ENCODE data around the gene TRAF3IP1.
"Not testable (repeated sequence)": the region's sequence is repeated elsewhere in the genome, so short reads cannot be mapped to it uniquely, and the experiment has no call there.

TRAF3IP1 gene

GRCh38 chr2:238338710-238339394 lies 18.5 kb downstream of the TRAF3IP1 start:
- no peak overlapping the region for H3K4me3 ChIP-seq (ENCODE audit: low read depth, low read length)

DNA sequence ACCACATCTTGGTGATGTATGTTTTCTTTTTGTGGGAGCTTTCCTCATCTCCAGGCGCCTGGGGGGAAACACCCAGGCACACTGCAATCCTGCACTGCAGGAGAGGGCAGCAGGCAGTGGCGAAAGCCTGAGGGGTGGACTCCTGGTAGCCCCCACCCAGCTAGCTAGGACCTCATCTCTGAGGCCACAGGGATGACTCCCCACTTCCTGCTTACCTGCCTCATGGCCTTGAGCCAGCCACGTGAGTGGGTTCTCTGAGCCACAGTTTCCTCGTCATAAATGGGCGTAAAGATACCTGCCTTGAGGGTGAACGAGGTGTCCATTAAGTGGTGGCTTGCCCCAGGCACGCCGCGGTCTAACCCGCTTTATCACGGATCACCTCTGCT lies 19.1 kb downstream of the TRAF3IP1 start:
- H3K4me3 ChIP-seq (ENCODE audit: low read depth, low read length): no peak overlapping the region

GRCh38 chr2:238339814-238340213 lies 19.5 kb downstream of the TRAF3IP1 start:
- H3K4me3 ChIP-seq (ENCODE audit: low read depth, low read length): no peak overlapping the region

DNA sequence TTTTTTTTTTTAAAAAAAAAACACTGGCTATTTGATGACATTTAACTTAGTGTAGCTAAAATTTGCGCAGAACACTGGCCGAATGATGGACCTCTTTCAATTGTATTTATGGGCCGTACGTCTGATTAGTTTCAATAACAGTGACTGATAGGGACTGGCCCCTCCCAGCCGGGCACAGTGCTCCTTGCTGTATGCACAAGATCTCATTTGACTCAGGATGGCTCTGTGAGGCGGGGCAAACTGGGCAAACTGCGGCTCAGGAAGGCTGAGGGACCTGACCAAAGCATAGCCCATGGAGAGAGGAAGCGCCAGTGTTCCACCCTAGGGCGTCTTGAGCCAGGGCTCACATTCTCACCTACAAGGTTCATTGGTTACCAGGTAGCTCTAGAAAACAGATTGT lies 21.2 kb downstream of the TRAF3IP1 start:
- no peak overlapping the region for H3K4me3 ChIP-seq (ENCODE audit: low read depth, low read length)

- no peak overlapping the region for H3K4me3 ChIP-seq (ENCODE audit: low read depth, low read length)
Observed at GRCh38 chr2:238344035-238344434, 23.7 kb downstream of the TRAF3IP1 start.

DNA sequence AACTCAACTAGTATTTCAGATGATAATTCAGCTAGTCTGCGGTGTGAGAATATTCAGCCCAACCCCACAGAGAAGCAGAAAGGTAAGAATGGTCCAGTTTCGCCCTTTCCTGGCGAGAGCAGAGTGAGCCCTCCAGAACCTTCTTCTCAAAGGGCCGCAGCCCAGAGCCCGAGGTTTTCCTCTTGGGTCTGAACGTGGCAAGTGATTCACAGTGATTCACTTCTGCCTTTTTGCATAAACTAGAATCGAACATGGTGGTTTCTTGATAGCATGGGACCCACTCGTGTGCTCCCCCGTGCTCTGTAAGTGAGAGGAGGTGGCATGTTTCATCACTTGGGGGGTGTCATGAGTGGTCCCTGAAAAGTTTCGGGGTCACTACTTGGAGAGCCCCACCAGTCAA lies 24.2 kb downstream of the TRAF3IP1 start:
- H3K4me3 ChIP-seq (ENCODE audit: low read depth, low read length): no peak overlapping the region

GRCh38 chr2:238345297-238345968 lies 25.1 kb downstream of the TRAF3IP1 start:
- no peak overlapping the region for H3K4me3 ChIP-seq (ENCODE audit: low read depth, low read length)

- H3K4me3 ChIP-seq (ENCODE audit: low read depth, low read length): no peak overlapping the region
Observed at GRCh38 chr2:238346544-238346943, 26.2 kb downstream of the TRAF3IP1 start.

- H3K4me3 ChIP-seq (ENCODE audit: low read depth, low read length): no peak overlapping the region
Observed at GRCh38 chr2:238350150-238350897, 30.0 kb downstream of the TRAF3IP1 start.

- H3K4me3 ChIP-seq (ENCODE audit: low read depth, low read length): no peak overlapping the region
Observed at GRCh38 chr2:238351315-238351714, 31.0 kb downstream of the TRAF3IP1 start.

DNA sequence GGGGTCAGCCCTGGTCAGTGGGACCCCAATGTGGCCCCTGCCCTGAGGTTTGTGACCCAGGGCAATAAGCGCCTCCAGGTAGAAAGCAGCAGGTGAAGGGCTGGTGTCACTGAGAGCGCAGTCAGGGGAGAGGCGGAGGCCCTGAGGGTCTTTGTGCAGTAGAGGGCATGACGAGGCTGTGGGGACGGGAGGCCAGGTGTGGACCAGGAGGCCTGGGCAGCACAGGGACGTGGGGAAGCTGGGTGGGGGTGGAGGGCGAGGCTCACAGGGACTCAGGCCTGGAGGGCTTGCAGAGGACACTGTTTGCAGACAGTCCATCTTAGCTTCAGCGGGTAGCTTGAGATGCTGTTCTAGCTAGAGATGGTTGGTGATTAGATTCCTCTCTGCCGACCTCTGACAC lies 32.0 kb downstream of the TRAF3IP1 start:
- no peak overlapping the region for H3K4me3 ChIP-seq (ENCODE audit: low read depth, low read length)

DNA sequence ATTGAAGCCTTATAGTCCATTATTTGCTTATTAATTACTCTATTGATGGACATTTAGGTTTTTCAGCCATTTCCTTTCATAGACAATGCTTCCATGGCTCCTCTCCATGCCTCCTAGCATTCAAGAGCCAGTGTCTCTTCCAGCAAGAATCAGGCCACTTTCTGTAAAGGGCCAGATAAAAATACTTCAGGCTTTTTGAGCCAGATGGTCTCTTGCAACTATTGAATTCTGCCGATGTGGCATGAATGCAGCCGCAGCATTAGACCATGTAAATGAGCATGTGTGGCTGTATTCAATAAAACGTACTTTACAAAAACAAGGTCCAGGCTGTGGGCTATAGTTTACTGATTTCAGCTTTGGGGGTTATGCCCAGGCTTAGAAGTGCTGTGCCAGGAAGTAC lies 38.5 kb downstream of the TRAF3IP1 start:
- H3K4me3 ChIP-seq (ENCODE audit: low read depth, low read length): no peak overlapping the region

DNA sequence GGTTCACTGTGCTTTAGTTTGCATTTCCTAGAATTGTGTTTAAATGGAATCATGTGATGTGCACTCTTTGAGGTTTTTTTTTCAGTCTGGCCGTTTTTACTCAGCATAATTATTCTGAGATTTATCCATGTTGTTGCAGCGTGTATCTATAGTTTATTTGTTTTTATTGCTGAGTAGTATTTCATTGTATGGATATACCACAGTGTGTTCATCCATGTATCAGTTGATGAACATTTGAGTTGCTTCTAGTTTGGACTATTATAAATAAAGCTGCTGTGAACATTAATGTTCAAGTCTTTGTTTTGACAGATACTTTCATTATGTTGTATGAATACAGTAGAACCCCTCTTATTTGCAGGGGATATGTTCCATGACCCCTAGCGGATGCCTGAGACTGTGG lies 39.1 kb downstream of the TRAF3IP1 start:
- no peak overlapping the region for H3K4me3 ChIP-seq (ENCODE audit: low read depth, low read length)

DNA sequence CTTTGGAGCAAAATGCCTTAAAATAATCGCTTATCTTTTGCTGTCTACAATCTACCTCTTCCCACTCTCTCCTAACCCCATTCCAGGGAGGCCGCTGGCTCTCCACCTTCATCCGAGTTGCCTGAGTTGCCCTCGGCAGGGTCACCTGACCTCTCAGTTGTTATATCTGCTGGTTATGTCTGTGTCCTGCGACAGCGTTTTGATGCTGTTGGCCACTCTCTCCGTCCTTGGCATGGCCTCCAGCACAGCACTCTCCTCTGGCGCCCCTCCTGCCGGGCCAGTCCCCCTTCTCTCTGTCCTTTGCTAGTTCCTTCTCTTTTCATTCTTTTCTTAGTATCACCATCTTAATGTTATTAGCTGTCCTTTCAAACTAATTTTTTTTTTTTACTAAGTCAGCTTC lies 41.6 kb downstream of the TRAF3IP1 start:
- no peak overlapping the region for H3K4me3 ChIP-seq (ENCODE audit: low read depth, low read length)

DNA sequence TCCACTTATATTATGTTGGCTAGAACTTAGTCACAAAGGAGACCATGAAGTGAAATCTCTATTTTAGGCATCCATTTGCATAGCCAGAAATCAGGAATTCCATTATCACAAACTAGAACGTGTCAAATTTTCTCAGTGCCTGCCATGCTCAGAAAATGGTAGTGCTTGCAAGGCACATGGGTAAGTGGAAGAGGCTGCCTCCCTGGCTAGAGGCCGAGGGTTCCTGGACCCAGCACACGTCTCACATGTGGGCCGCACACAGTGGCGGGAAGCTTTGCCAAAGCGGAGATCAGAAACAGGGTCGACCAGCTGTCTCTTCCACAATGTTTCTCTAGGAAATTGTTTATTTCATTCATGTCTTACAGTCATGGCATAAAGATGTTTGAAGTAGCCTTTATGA lies 42.3 kb downstream of the TRAF3IP1 start:
- no peak overlapping the region for H3K4me3 ChIP-seq (ENCODE audit: low read depth, low read length)

DNA sequence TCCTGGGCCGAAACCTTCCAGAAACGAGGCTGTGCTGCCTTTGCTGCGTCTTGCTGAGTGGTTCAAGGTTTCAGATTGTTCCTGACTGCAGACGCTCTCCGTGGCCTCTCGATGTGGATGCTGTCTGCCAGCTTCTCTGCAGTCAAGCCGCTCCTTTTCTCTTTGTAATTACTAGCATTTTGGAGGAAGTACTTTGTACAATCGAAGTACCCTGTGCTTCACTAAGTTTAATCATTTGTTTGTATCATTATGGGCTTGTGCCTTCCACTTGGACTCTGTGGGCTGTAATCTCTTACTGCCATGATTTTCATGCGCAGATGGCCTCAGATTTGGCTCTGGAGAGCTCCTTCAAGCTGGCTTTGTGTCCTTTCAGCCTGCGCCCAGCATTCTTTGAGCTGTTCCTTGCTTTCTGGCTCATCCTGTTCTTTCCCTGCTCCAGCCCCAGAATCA lies 49.3 kb downstream of the TRAF3IP1 start:
- H3K4me3 ChIP-seq (ENCODE audit: low read depth, low read length): no peak overlapping the region

DNA sequence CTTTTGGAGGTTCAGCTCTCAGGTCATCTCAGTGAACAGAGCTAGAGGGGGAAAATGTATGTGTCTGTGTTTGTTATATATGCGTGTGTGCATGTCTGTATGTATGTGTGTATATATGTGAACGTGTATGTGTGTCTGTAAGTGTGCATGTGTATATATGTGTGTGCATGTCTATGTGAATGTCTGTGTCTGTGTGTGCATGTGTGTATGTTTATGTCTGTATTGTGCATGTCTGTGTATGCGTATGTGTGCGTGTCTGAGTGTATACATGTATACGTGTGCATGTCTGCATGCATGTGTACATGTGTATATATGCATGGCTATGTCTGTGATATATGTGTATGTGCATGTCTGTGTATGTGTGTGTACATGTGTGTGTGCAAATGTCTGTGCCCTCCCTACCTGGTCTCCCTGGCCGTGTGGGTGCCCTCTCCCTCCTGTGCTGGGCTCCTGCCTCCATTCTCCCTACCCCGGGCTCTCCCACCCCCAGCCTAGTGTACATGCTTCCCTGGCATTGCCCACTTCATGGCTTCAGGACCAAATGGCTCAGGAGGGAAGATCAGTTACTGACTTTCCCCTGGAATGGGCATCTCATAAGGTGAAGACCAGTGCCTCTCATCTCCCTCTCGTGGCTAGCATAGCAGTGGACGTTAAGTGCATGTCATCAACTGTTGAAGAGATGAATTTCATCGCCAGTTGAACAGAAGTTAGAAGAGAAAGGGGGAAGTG lies 49.9 kb downstream of the TRAF3IP1 start:
- H3K4me3 ChIP-seq (ENCODE audit: low read depth, low read length): no peak overlapping the region

GRCh38 chr2:238370823-238371372 lies 50.6 kb downstream of the TRAF3IP1 start:
- H3K4me3 ChIP-seq (ENCODE audit: low read depth, low read length): no peak overlapping the region

- not testable (repeated sequence) for H3K4me3 ChIP-seq (ENCODE audit: low read depth, low read length)
Observed at GRCh38 chr2:238372277-238372676, 52.0 kb downstream of the TRAF3IP1 start.

- H3K4me3 ChIP-seq (ENCODE audit: low read depth, low read length): no peak overlapping the region
Observed at GRCh38 chr2:238376884-238377391, 56.6 kb downstream of the TRAF3IP1 start.

Measured in iPS-11a (cell line).